PC-3 (cell line): ENCODE data around the gene MARK3. TPM values are rescaled to one million over a fixed set of nuclear protein-coding genes. Genes with fewer than 3 reads are reported as not detected.

Experiments
- ATAC-seq: fragments of 200-7000 bp; cut with Tn5 transposase; 2 replicates; pipeline ENCODE4 v1.9.1; 2020; ENCODE audit warnings: mild to moderate bottlenecking, moderate library complexity
- BruUV-seq: library from RNA; stranded (reverse); fragments of 400-500 nt; replicated peaks from 2 replicates; lab custom pipeline; 2021; lab: Mats Ljungman, UMichigan
- CTCF ChIA-PET: fragments of 300-600 bp; sonication (Branson Sonifier 250); formaldehyde crosslinking; loops from one replicate; lab custom pipeline; 2022; ENCODE audit warnings: antibody characterized with exemption; lab: Charles Lee
- POLR2A ChIA-PET: fragments of 300-600 bp; sonication (Branson Sonifier 250); formaldehyde crosslinking; loops from one replicate; lab custom pipeline; 2022; ENCODE audit warnings: antibody characterized with exemption; ENCODE audit not compliant: unreplicated experiment; lab: Charles Lee
- DNase-seq: peaks from one replicate; pipeline ENCODE4 v3.0.0-alpha.2; 2015
- H2AFZ ChIP-seq: fragments of 300-600 bp; sonication (generic); 2 replicates; pipeline ENCODE4 v1.6.0; 2016; ENCODE audit warnings: antibody characterized with exemption, low read length
- H3F3A ChIP-seq: fragments of 300-600 bp; sonication (generic); one replicate; pipeline ENCODE4 v1.6.0; 2017; ENCODE audit warnings: antibody characterized with exemption, low read length, control low read depth, mild to moderate bottlenecking; ENCODE audit not compliant: unreplicated experiment
- H3K27ac ChIP-seq: fragments of 300-600 bp; sonication (generic); 2 replicates; pipeline ENCODE4 v1.5.1; 2016; ENCODE audit warnings: mild to moderate bottlenecking, low read length
- H3K27me3 ChIP-seq: fragments of 300-600 bp; sonication (generic); 2 replicates; pipeline ENCODE4 v1.6.1; 2016; ENCODE audit warnings: low read length, mixed read lengths
- H3K36me3 ChIP-seq: fragments of 300-600 bp; sonication (generic); 2 replicates; pipeline ENCODE4 v1.6.1; 2016; ENCODE audit warnings: low read depth, mixed run types, low read length, mixed read lengths
- H3K4me1 ChIP-seq: fragments of 300-600 bp; sonication (generic); 2 replicates; pipeline ENCODE4 v1.5.1; 2016; ENCODE audit warnings: low read length; ENCODE audit not compliant: insufficient read depth
- H3K4me2 ChIP-seq: fragments of 300-600 bp; sonication (generic); 2 replicates; pipeline ENCODE4 v1.6.0; 2016; ENCODE audit warnings: low read length
- H3K4me3 ChIP-seq: fragments of 300-600 bp; sonication (generic); 2 replicates; pipeline ENCODE4 v1.5.1; 2016; ENCODE audit warnings: mild to moderate bottlenecking, low read length, mixed read lengths
- H3K79me2 ChIP-seq: fragments of 300-600 bp; sonication (generic); 2 replicates; pipeline ENCODE4 v1.6.1; 2017; ENCODE audit warnings: low read length, mixed read lengths
- H3K9ac ChIP-seq: fragments of 300-600 bp; sonication (generic); 2 replicates; pipeline ENCODE4 v1.6.0; 2016; ENCODE audit warnings: mild to moderate bottlenecking, low read length
- H3K9me2 ChIP-seq: fragments of 300-600 bp; sonication (generic); replicated peaks from 2 replicates; pipeline ENCODE4 v1.6.1; 2016; ENCODE audit warnings: mixed run types, low read length, mixed read lengths
- H3K9me3 ChIP-seq: fragments of 300-600 bp; sonication (generic); 2 replicates; pipeline ENCODE4 v1.6.1; 2016; ENCODE audit warnings: low read length, mixed read lengths
- H4K20me1 ChIP-seq: fragments of 300-600 bp; sonication (generic); 2 replicates; pipeline ENCODE4 v1.6.1; 2016; ENCODE audit warnings: low read length, mixed read lengths
- CTCF ChIP-seq: fragments of 300-600 bp; sonication (generic); conservative IDR thresholded peaks from 2 replicates; pipeline ENCODE4 v1.5.1; 2017; ENCODE audit warnings: antibody characterized with exemption, low read depth, mild to moderate bottlenecking, low read length
- EZH2 ChIP-seq: fragments of 300-600 bp; sonication (generic); IDR thresholded peaks from one replicate; pipeline ENCODE4 v1.6.1; 2017; ENCODE audit warnings: antibody characterized with exemption, mild to moderate bottlenecking, low read length; ENCODE audit not compliant: unreplicated experiment
- EZH2phosphoT487 ChIP-seq: fragments of 300-600 bp; sonication (generic); IDR thresholded peaks from 2 replicates; pipeline ENCODE4 v1.6.1; 2018; ENCODE audit warnings: mild to moderate bottlenecking, antibody characterized with exemption, low read length, borderline replicate concordance
- intact Hi-C: fragments of 100-400 bp; cut with micrococcal nuclease; formaldehyde crosslinking; loops from 2 replicates; pipeline ENCODE4 v1.9.0; 2023
- total RNA-seq: library from RNA; depleted of rRNA; stranded (reverse); fragments of >200 nt; gene quantifications from 2 replicates; pipeline ENCODE4 v1.2.3, GENCODE V29; 2014

Gene MARK3
- total RNA-seq, 1 experiment from 2014 or later = 69.9 TPM

- TF ChIP-seq CTCF = no peak
- TF ChIP-seq EZH2 = no peak
- no peak for TF ChIP-seq EZH2phosphoT487
- intact Hi-C loops = no loop called here
- Histone ChIP-seq H3K4me3 (no peak overlapping the region), H3F3A (no peaks in the 10 kb centered on the region), H3K27me3 (no peaks in the 10 kb centered on the region), H3K9me3 (no peaks in the 10 kb centered on the region), H3K4me2 (no peak overlapping the region), H3K27ac (no peak overlapping the region), H2AFZ (no peak overlapping the region), H3K79me2 (0 out of 2 replicates have a peak, but pooled peaks cover 3% of the 10 kb centered on the region), H3K4me1 (no peaks in the 10 kb centered on the region), H4K20me1 (no peaks in the 10 kb centered on the region), H3K9ac (no peak overlapping the region), H3K36me3 (peaks cover 35% of the 10 kb centered on the region; the same call in 1 of the 2 replicates), H3K9me2 (no peaks in the 10 kb centered on the region)
- no peak for DNase-seq
- POLR2A ChIA-PET = no interaction called here
- BruUV-seq = no TSS peak
- ATAC-seq = no peak
- CTCF ChIA-PET = no interaction called here
Observed at GRCh38 chr14:103460415-103460814, 75.2 kb downstream of the MARK3 start.

DNA sequence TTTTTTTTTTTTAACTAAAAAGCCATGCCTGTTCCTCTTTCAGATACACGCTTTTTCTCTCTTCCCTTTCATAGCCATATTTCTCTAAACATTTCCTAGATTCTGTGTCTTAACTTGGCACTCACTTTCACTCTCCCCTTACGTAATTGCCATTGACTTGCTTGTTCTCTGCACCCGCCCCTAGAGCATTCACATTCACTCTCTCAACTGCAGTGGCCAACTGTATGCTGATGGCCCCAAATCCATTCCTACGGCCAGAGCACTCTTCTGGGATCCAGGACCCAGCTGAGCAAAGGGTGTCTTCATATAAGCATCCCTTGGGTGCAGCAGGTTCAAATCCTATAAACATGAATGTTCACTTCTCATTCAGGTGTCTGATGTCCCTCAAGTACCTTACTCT lies 77.9 kb downstream of the MARK3 start:
- CTCF ChIA-PET = no interaction called here
- no TSS peak for BruUV-seq
- no peaks in the 10 kb centered on the region for H3K4me1 ChIP-seq

More for the DNA sequence above, 77.9 kb downstream of the MARK3 start:
- ATAC-seq (no peak), DNase-seq (no peak)
- no peak overlapping the region for H2AFZ ChIP-seq
- H3K9me3 ChIP-seq = no peaks in the 10 kb centered on the region
- no peak overlapping the region for H3K4me2 ChIP-seq
- no peak for TF ChIP-seq EZH2
- TF ChIP-seq CTCF = no peak
- TF ChIP-seq EZH2phosphoT487 = no peak
- intact Hi-C loops = no loop called here
- H3F3A ChIP-seq = no peaks in the 10 kb centered on the region
- H3K79me2 ChIP-seq = 0 out of 2 replicates have a peak, but pooled peaks cover 3% of the 10 kb centered on the region
- no peaks in the 10 kb centered on the region for H4K20me1 ChIP-seq
- H3K36me3 ChIP-seq = peaks cover 46% of the 10 kb centered on the region
- POLR2A ChIA-PET = no interaction called here
- no peak overlapping the region for H3K9ac ChIP-seq
- no peak overlapping the region for H3K4me3 ChIP-seq
- no peak overlapping the region for H3K27ac ChIP-seq
- H3K9me2 ChIP-seq = no peaks in the 10 kb centered on the region
- H3K27me3 ChIP-seq = no peaks in the 10 kb centered on the region
